Measurements from ENCODE around the gene CLN5. TPM values are rescaled to one million over a fixed set of nuclear protein-coding genes. Genes with fewer than 3 reads are reported as not detected.

Gene CLN5
- total and polyA plus RNA-seq, 2 of the 13 experiments (the other 11 are each of a cell fraction or from before 2014, with no cell fraction given), result 10.1 to 13.7 TPM

- TF ChIP-seq, protein P1, sequence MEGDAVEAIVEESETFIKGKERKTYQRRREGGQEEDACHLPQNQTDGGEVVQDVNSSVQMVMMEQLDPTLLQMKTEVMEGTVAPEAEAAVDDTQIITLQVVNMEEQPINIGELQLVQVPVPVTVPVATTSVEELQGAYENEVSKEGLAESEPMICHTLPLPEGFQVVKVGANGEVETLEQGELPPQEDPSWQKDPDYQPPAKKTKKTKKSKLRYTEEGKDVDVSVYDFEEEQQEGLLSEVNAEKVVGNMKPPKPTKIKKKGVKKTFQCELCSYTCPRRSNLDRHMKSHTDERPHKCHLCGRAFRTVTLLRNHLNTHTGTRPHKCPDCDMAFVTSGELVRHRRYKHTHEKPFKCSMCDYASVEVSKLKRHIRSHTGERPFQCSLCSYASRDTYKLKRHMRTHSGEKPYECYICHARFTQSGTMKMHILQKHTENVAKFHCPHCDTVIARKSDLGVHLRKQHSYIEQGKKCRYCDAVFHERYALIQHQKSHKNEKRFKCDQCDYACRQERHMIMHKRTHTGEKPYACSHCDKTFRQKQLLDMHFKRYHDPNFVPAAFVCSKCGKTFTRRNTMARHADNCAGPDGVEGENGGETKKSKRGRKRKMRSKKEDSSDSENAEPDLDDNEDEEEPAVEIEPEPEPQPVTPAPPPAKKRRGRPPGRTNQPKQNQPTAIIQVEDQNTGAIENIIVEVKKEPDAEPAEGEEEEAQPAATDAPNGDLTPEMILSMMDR (CRISPR knock-in tag; IDR thresholded peaks at IDR 0.05), result peak; percentile 94
- peak; percentile 37; the same call in 1 of the 2 replicates for TF ChIP-seq ZNF574 (CRISPR knock-in tag; IDR thresholded peaks at IDR 0.05)
- TF ChIP-seq HNF1B (CRISPR knock-in tag; IDR thresholded peaks at IDR 0.05), result 0 out of 2 replicates have a peak, but pooled peaks have one; percentile 10
- TF ChIP-seq, protein P2, sequence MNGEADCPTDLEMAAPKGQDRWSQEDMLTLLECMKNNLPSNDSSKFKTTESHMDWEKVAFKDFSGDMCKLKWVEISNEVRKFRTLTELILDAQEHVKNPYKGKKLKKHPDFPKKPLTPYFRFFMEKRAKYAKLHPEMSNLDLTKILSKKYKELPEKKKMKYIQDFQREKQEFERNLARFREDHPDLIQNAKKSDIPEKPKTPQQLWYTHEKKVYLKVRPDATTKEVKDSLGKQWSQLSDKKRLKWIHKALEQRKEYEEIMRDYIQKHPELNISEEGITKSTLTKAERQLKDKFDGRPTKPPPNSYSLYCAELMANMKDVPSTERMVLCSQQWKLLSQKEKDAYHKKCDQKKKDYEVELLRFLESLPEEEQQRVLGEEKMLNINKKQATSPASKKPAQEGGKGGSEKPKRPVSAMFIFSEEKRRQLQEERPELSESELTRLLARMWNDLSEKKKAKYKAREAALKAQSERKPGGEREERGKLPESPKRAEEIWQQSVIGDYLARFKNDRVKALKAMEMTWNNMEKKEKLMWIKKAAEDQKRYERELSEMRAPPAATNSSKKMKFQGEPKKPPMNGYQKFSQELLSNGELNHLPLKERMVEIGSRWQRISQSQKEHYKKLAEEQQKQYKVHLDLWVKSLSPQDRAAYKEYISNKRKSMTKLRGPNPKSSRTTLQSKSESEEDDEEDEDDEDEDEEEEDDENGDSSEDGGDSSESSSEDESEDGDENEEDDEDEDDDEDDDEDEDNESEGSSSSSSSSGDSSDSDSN (CRISPR knock-in tag; IDR thresholded peaks at IDR 0.05), result 0 out of 2 replicates have a peak, but pooled peaks have one; percentile 22
- TF ChIP-seq ZGPAT (CRISPR knock-in tag; IDR thresholded peaks at IDR 0.05), result peak; percentile 33; the same call in 1 of the 2 replicates
- TF ChIP-seq GABPB1 (CRISPR knock-in tag; IDR thresholded peaks at IDR 0.05), result peak; percentile 61
- 0 out of 2 replicates have a peak, but pooled peaks have one; percentile 22 for TF ChIP-seq GATAD2A (CRISPR knock-in tag; IDR thresholded peaks at IDR 0.05)
- 0 out of 2 replicates have a peak, but pooled peaks have one; percentile 37 for TF ChIP-seq MTA1 (CRISPR knock-in tag; IDR thresholded peaks at IDR 0.05; ENCODE audit: borderline replicate concordance)
- peak; percentile 26; the same call in 1 of the 2 replicates for TF ChIP-seq GATAD1 (CRISPR knock-in tag; IDR thresholded peaks at IDR 0.05)
- TF ChIP-seq, protein P3, sequence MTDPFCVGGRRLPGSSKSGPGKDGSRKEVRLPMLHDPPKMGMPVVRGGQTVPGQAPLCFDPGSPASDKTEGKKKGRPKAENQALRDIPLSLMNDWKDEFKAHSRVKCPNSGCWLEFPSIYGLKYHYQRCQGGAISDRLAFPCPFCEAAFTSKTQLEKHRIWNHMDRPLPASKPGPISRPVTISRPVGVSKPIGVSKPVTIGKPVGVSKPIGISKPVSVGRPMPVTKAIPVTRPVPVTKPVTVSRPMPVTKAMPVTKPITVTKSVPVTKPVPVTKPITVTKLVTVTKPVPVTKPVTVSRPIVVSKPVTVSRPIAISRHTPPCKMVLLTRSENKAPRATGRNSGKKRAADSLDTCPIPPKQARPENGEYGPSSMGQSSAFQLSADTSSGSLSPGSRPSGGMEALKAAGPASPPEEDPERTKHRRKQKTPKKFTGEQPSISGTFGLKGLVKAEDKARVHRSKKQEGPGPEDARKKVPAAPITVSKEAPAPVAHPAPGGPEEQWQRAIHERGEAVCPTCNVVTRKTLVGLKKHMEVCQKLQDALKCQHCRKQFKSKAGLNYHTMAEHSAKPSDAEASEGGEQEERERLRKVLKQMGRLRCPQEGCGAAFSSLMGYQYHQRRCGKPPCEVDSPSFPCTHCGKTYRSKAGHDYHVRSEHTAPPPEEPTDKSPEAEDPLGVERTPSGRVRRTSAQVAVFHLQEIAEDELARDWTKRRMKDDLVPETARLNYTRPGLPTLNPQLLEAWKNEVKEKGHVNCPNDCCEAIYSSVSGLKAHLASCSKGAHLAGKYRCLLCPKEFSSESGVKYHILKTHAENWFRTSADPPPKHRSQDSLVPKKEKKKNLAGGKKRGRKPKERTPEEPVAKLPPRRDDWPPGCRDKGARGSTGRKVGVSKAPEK (CRISPR knock-in tag; IDR thresholded peaks at IDR 0.05; ENCODE audit: borderline replicate concordance), result peak; percentile 65; the same call in 1 of the 2 replicates
- no peak for TF ChIP-seq MAZ (IDR thresholded peaks at IDR 0.05; ENCODE audit: borderline replicate concordance, low read depth, low read length)
- TF ChIP-seq MAZ (CRISPR knock-in tag; IDR thresholded peaks at IDR 0.05; ENCODE audit: low read depth), result peak; percentile 61; the same call in 1 of the 2 replicates
- TF ChIP-seq SAP130 (CRISPR knock-in tag; IDR thresholded peaks at IDR 0.05; ENCODE audit: low read depth), result peak; percentile 52
- TF ChIP-seq ZNF230 (CRISPR knock-in tag; IDR thresholded peaks at IDR 0.05), result 0 out of 2 replicates have a peak, but pooled peaks have one; percentile 45
Measured at GRCh38 chr13:76980075-76980718, 11.7 kb upstream of the CLN5 start (continued).

Measured in HepG2 (cell line).